NCI-H2107 treated with DMSO at 0.1 percent for 48 hours (cell line): Measurements from ENCODE around the gene RPL6.

Experiments
- DNase-seq: peaks from one replicate; lab custom pipeline; 2025; ENCODE audit not compliant: unreplicated experiment; lab: John Stamatoyannopoulos, UW

RPL6 gene

GRCh38 chr12:112380663-112381405, 28.6 kb downstream of the RPL6 start:
- DNase-seq = peak; percentile 49

- no peak for DNase-seq
These were observed 34.3 kb downstream of the RPL6 start for GRCh38 chr12:112375105-112375504.

- no peak for DNase-seq
These were observed 35.2 kb downstream of the RPL6 start for GRCh38 chr12:112374166-112374740.

GRCh38 chr12:112370868-112371510, 38.4 kb downstream of the RPL6 start:
- DNase-seq = no peak

GRCh38 chr12:112370199-112370598, 39.2 kb downstream of the RPL6 start:
- no peak for DNase-seq

GRCh38 chr12:112368856-112369255, 40.5 kb downstream of the RPL6 start:
- DNase-seq = no peak

GRCh38 chr12:112367965-112368364, 41.4 kb downstream of the RPL6 start:
- DNase-seq = no peak

- DNase-seq = no peak
These were observed 47.1 kb downstream of the RPL6 start for GRCh38 chr12:112362310-112362709.

- no peak for DNase-seq
These were observed 48.1 kb downstream of the RPL6 start for GRCh38 chr12:112361271-112361670.

GRCh38 chr12:112359290-112359689, 50.1 kb downstream of the RPL6 start:
- no peak for DNase-seq

- DNase-seq = no peak
These were observed 52.2 kb downstream of the RPL6 start for GRCh38 chr12:112357214-112357613.
